Stimulated activated CD4-positive, alpha-beta T cell treated with anti-CD3 and anti-CD28 coated beads, Interleukin-15, amount 100 ng/mL, for 48 hours (primary cell): ENCODE measurements around the gene SLIT3.

Experiments
- DNase-seq, 2 donors: peaks; one replicate each; pipeline ENCODE4 v3.0.0-alpha.2; 2020; ENCODE audit warnings: low read depth in 2 of 2

SLIT3 gene

GRCh38 chr5:169174923-169175322, 126.0 kb downstream of the SLIT3 start:
- no peak for DNase-seq

- no peak for DNase-seq
These were observed 127.6 kb downstream of the SLIT3 start for GRCh38 chr5:169173372-169173771.

- no peak for DNase-seq
These were observed 129.4 kb downstream of the SLIT3 start for GRCh38 chr5:169171515-169171914.

- no peak for DNase-seq
These were observed 131.2 kb downstream of the SLIT3 start for GRCh38 chr5:169169783-169170182.

- DNase-seq: no peak
These were observed 132.7 kb downstream of the SLIT3 start for GRCh38 chr5:169168280-169168679.

GRCh38 chr5:169166078-169166477, 134.9 kb downstream of the SLIT3 start:
- DNase-seq: no peak

- DNase-seq: no peak
These were observed 135.9 kb downstream of the SLIT3 start for GRCh38 chr5:169165052-169165451.

- DNase-seq: no peak
These were observed 136.4 kb downstream of the SLIT3 start for GRCh38 chr5:169164481-169164925.

- no peak for DNase-seq
These were observed 138.5 kb downstream of the SLIT3 start for GRCh38 chr5:169162407-169162806.

GRCh38 chr5:169161022-169161680, 139.8 kb downstream of the SLIT3 start:
- no peak for DNase-seq

GRCh38 chr5:169160405-169160901, 140.5 kb downstream of the SLIT3 start:
- DNase-seq: no peak

GRCh38 chr5:169158764-169159163, 142.2 kb downstream of the SLIT3 start:
- no peak for DNase-seq

- DNase-seq: no peak
These were observed 143.9 kb downstream of the SLIT3 start for GRCh38 chr5:169157064-169157463.

GRCh38 chr5:169154679-169155078, 146.3 kb downstream of the SLIT3 start:
- no peak for DNase-seq

- DNase-seq: no peak
These were observed 147.5 kb downstream of the SLIT3 start for GRCh38 chr5:169153405-169153804.

- no peak for DNase-seq
These were observed 148.0 kb downstream of the SLIT3 start for GRCh38 chr5:169152946-169153345.

- no peak for DNase-seq
These were observed 148.5 kb downstream of the SLIT3 start for GRCh38 chr5:169152453-169152852.

GRCh38 chr5:169151051-169151805, 149.7 kb downstream of the SLIT3 start:
- no peak for DNase-seq

GRCh38 chr5:169150108-169150507, 150.8 kb downstream of the SLIT3 start:
- no peak for DNase-seq

GRCh38 chr5:169149317-169149716, 151.6 kb downstream of the SLIT3 start:
- no peak for DNase-seq

- DNase-seq: no peak
These were observed 152.7 kb downstream of the SLIT3 start for GRCh38 chr5:169148138-169148740.

- no peak for DNase-seq
These were observed 153.4 kb downstream of the SLIT3 start for GRCh38 chr5:169147534-169147933.

GRCh38 chr5:169146158-169146557, 154.8 kb downstream of the SLIT3 start:
- no peak for DNase-seq
